MM.1S (cell line): Measurements from ENCODE around the gene ITPR1.

ENCODE experiments used
- DNase-seq: peaks from one replicate; pipeline ENCODE4 v3.0.0-alpha.2; 2015
- H2AFZ ChIP-seq: fragments of 300-600 bp; sonication (generic); 2 replicates; pipeline ENCODE4 v1.6.0; 2016; ENCODE audit warnings: antibody characterized with exemption, low read length
- H3F3A ChIP-seq: fragments of 300-600 bp; sonication (generic); 2 replicates; pipeline ENCODE4 v1.6.1; 2016; ENCODE audit warnings: mild to moderate bottlenecking, antibody characterized with exemption, low read length, moderate library complexity, mixed read lengths; ENCODE audit not compliant: insufficient read depth
- H3K27ac ChIP-seq: fragments of 300-600 bp; sonication (generic); 2 replicates; pipeline ENCODE4 v1.5.1; 2016; ENCODE audit warnings: mild to moderate bottlenecking, low read length
- H3K27me3 ChIP-seq: fragments of 300-600 bp; sonication (generic); replicated peaks from 2 replicates; pipeline ENCODE4 v1.6.0; 2016; ENCODE audit warnings: low read length; ENCODE audit not compliant: insufficient read depth
- H3K36me3 ChIP-seq: fragments of 300-600 bp; sonication (generic); replicated peaks from 2 replicates; pipeline ENCODE4 v1.6.1; 2016; ENCODE audit warnings: mild to moderate bottlenecking, low read length, mixed read lengths; ENCODE audit not compliant: insufficient read depth
- H3K4me1 ChIP-seq: fragments of 300-600 bp; sonication (generic); 2 replicates; pipeline ENCODE4 v1.6.1; 2016; ENCODE audit warnings: low read length, mixed read lengths
- H3K4me2 ChIP-seq: fragments of 300-600 bp; sonication (generic); 2 replicates; pipeline ENCODE4 v1.6.0; 2016; ENCODE audit warnings: low read depth, low read length
- H3K4me3 ChIP-seq: fragments of 300-600 bp; sonication (generic); 2 replicates; pipeline ENCODE4 v1.5.1; 2016; ENCODE audit warnings: low read length, mixed read lengths
- H3K79me2 ChIP-seq: fragments of 300-600 bp; sonication (generic); 2 replicates; pipeline ENCODE4 v1.6.1; 2016; ENCODE audit warnings: mixed run types, low read length, mixed read lengths
- H3K9ac ChIP-seq: fragments of 300-600 bp; sonication (generic); 2 replicates; pipeline ENCODE4 v1.6.1; 2016; ENCODE audit warnings: low read length, mixed read lengths
- H3K9me2 ChIP-seq: fragments of 300-600 bp; sonication (generic); replicated peaks from 2 replicates; pipeline ENCODE4 v1.6.1; 2016; ENCODE audit warnings: mild to moderate bottlenecking, low read length, mixed read lengths; ENCODE audit not compliant: insufficient read depth
- H3K9me3 ChIP-seq: fragments of 300-600 bp; sonication (generic); replicated peaks from 2 replicates; pipeline ENCODE4 v1.6.1; 2016; ENCODE audit warnings: mild to moderate bottlenecking, low read length, mixed read lengths; ENCODE audit not compliant: insufficient read depth
- H4K20me1 ChIP-seq: fragments of 300-600 bp; sonication (generic); 2 replicates; pipeline ENCODE4 v1.6.1; 2016; ENCODE audit warnings: mild to moderate bottlenecking, low read length, moderate library complexity, mixed read lengths; ENCODE audit not compliant: insufficient read depth
- EZH2 ChIP-seq: fragments of 300-600 bp; sonication (generic); optimal IDR thresholded peaks from 2 replicates; pipeline ENCODE3; 2017; ENCODE audit warnings: low read depth, mild to moderate bottlenecking, antibody characterized with exemption, low read length, mixed read lengths
- EZH2phosphoT487 ChIP-seq: fragments of 300-600 bp; sonication (generic); IDR thresholded peaks from 2 replicates; pipeline ENCODE4 v1.6.1; 2018; ENCODE audit warnings: antibody characterized with exemption, low read length
- TF ChIP-seq, protein P1 (sequence below): fragments of 300-600 bp; sonication (generic); IDR thresholded peaks from 2 replicates; pipeline ENCODE4 v1.5.1; 2016; ENCODE audit warnings: antibody characterized with exemption, low read length, mixed read lengths

Gene ITPR1

DNA sequence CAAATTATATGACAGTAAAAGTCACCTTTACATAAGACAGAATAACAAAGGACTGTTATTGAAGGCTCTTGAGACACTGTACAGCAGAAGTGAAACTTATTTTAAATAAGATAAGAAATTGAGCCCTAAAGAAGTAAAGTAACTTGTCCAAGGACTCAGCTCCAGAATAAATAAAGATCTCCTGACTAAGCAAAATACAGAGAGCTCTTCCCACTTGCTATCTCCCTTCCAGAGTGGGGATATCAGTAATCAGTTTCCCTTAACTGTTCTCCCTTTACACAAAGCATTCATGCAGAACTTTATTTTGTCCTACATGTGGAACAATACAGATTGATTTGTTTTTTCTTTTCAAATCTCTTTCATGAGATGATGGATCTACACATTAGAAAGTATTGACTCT, 356.6 kb downstream of the ITPR1 start:
- Histone ChIP-seq H3K4me2 (no peak overlapping the region), H3K9me3 (no peaks in the 10 kb centered on the region), H3K9me2 (no peaks in the 10 kb centered on the region), H3K4me1 (peaks cover 20% of the 10 kb centered on the region), H3K9ac (no peak overlapping the region), H3K27me3 (no peaks in the 10 kb centered on the region), H3F3A (no peaks in the 10 kb centered on the region), H3K4me3 (no peak overlapping the region), H2AFZ (no peak overlapping the region), H3K27ac (no peak overlapping the region), H3K79me2 (no peaks in the 10 kb centered on the region), H4K20me1 (no peaks in the 10 kb centered on the region), H3K36me3 (no peaks in the 10 kb centered on the region)
- TF ChIP-seq EZH2 (no peak), EZH2phosphoT487 (no peak)
- TF ChIP-seq, protein P1, sequence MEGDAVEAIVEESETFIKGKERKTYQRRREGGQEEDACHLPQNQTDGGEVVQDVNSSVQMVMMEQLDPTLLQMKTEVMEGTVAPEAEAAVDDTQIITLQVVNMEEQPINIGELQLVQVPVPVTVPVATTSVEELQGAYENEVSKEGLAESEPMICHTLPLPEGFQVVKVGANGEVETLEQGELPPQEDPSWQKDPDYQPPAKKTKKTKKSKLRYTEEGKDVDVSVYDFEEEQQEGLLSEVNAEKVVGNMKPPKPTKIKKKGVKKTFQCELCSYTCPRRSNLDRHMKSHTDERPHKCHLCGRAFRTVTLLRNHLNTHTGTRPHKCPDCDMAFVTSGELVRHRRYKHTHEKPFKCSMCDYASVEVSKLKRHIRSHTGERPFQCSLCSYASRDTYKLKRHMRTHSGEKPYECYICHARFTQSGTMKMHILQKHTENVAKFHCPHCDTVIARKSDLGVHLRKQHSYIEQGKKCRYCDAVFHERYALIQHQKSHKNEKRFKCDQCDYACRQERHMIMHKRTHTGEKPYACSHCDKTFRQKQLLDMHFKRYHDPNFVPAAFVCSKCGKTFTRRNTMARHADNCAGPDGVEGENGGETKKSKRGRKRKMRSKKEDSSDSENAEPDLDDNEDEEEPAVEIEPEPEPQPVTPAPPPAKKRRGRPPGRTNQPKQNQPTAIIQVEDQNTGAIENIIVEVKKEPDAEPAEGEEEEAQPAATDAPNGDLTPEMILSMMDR: no peak
- no peak for DNase-seq

DNA sequence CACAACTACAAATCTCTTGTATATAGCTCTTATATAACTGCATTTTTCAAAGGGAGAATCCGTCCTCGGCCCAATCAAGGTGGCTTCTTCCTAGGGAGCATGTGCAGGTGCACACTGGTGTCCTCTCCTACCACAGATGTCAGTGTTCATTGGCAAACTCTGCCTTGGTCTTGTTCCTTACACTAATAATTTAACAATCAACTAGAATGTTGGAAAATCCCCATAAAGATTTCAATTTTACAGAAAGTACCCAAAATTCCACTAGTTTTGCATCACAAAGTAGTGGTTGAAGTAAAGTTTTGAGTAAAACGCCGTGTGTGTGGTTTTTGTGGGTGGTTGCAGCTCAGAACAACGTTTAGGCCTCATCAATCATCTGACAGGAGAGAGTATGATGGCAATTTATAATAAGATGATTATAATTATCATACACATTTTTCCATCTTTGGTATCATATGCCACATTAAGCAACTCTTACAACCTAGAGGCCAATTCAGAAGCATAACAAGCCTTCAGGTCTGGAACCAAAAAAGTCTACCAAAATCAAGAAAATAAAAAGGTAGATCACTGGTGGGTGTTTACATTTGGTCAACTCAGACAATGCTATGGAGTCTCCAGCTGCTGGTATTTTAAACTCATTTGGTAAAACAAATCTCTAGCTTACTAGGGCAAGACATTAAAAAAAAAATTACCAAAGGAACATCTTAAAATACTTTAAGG, 357.2 kb downstream of the ITPR1 start:
- no peaks in the 10 kb centered on the region for H3K36me3 ChIP-seq
- no peaks in the 10 kb centered on the region for H3K27me3 ChIP-seq
- no peaks in the 10 kb centered on the region for H3F3A ChIP-seq
- H3K27ac ChIP-seq: no peak overlapping the region
- peaks cover 18% of the 10 kb centered on the region for H3K4me1 ChIP-seq
- H3K9ac ChIP-seq: no peak overlapping the region
- H4K20me1 ChIP-seq: no peaks in the 10 kb centered on the region
- TF ChIP-seq, protein P1: no peak
- TF ChIP-seq EZH2: no peak
- TF ChIP-seq EZH2phosphoT487: no peak
- no peaks in the 10 kb centered on the region for H3K79me2 ChIP-seq
- no peak overlapping the region for H2AFZ ChIP-seq
- 0 out of 2 replicates have a peak overlapping the region, but pooled peaks have one; percentile 3 for H3K4me2 ChIP-seq
- no peaks in the 10 kb centered on the region for H3K9me2 ChIP-seq
- no peak for DNase-seq
- no peaks in the 10 kb centered on the region for H3K9me3 ChIP-seq
- no peak overlapping the region for H3K4me3 ChIP-seq

DNA sequence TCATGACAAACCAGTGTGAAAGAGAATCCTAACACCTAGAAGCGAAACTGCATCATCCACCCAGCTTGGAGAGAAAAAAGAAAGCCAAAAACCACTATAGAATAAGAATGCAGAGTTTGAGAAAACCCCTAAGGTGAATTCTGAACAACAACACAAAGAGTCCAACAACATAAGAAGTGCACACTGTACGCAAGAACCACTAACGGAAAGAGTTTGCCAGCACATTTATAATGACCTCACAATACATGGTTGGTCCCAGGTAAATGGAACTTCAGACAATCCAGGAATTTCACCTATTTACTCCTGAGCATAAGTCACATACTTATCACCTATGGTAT, 357.7 kb downstream of the ITPR1 start:
- Histone ChIP-seq H3K27ac (no peak overlapping the region), H3K4me3 (no peak overlapping the region), H3K27me3 (no peaks in the 10 kb centered on the region), H4K20me1 (no peaks in the 10 kb centered on the region), H3F3A (no peaks in the 10 kb centered on the region), H3K4me2 (0 out of 2 replicates have a peak overlapping the region, but pooled peaks have one; percentile 3), H3K9me3 (no peaks in the 10 kb centered on the region), H3K36me3 (no peaks in the 10 kb centered on the region), H3K4me1 (peaks cover 13% of the 10 kb centered on the region; the same call in 1 of the 2 replicates), H3K9me2 (no peaks in the 10 kb centered on the region), H2AFZ (no peak overlapping the region), H3K79me2 (no peaks in the 10 kb centered on the region), H3K9ac (no peak overlapping the region)
- TF ChIP-seq, protein P1: no peak
- no peak for TF ChIP-seq EZH2phosphoT487
- no peak for TF ChIP-seq EZH2
- DNase-seq: peak; percentile 14
